ENCODE measurements around the gene TUBGCP6. TPM values are rescaled to one million over a fixed set of nuclear protein-coding genes. Genes with fewer than 3 reads are reported as not detected.

TUBGCP6 gene
- total RNA-seq, 1 experiment from 2014 or later: 31.3 TPM

DNA sequence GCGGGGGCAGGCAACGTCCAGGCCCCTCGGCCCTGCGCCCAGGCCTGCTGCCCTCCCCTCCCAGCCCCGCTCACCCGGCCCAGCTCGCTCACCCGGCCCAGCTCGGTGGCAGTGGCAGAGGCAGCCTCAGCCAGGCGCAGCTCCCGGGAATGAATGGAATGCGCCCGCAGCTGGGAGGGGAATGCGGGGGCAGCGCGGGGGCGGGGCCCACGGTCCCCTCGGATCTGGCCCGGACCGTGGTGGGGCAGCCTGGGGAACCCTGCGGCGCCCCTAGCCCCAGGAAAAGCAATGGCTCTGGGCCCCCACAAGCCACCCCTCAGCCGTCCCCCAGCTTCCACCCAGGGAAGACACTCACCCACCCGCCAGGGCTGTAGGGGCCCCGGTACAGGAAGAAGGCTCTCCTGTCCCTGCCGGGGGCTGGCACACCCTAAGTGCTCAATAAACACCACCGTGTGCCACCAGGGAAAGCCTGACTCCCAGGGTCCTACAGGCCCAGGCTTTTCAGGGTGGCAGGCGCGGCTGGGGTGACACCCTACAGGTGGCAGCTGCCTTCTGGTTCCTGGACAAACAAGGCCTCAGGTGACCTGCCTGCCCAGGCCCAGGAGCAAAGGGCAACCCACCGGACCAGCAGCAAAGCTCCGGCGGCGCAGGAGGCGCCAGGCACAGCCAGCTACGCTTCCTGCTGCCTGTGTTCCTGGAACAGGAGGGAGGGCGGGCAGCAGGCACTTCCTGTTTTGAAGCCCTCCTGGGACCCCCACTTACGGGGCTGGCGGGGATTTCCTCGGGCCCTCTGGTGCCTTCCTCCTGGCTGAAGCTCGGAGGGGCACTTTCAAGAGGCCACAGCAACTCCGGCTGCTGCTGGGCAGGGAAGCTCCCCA, 48.9 kb upstream of the TUBGCP6 start:
- no peak for DNase-seq (ENCODE audit: low read depth, low spot score)
- intact Hi-C loops (cut with micrococcal nuclease; ENCODE audit: unreplicated experiment) (no loop called here), in situ Hi-C loops (cut with HindIII; ENCODE audit: low pct_unique_long_range_greater_than_20kb, low sequenced_read_pairs) (no loop called here)
- peak overlapping the region; percentile 87 for H3K27ac ChIP-seq (ENCODE audit: low read length)
- BruUV-seq (replicated peaks): no TSS peak
- ChIA-PET CTCF (interaction anchor here (0.6 to 0.8 kb wide), 2 partner anchors 18 to 73 kb away, joined by 4 to 5 read pairs; no protein-coding TSS in a partner anchor), POLR2A (interaction anchor here (0.6 to 1.1 kb wide), 3 partner anchors 11 to 35 kb away, joined by 3 to 7 read pairs (median 5); no protein-coding TSS in a partner anchor)
- no peaks in the 10 kb centered on the region for H3K9me3 ChIP-seq (ENCODE audit: control insufficient read depth, insufficient read depth, low read depth, low read length)
- no peaks in the 10 kb centered on the region; the same call in 1 of the 2 replicates for H3K36me3 ChIP-seq (ENCODE audit: control insufficient read depth, insufficient read depth, low read length)
- no peaks in the 10 kb centered on the region for H3K27me3 ChIP-seq (ENCODE audit: control insufficient read depth, insufficient read depth, low read length)
- TF ChIP-seq SIN3A (IDR thresholded peaks at IDR 0.05; ENCODE audit: borderline replicate concordance, insufficient read depth, low read depth, low read length) (0 out of 2 replicates have a peak, but pooled peaks have one; percentile 49), CTCF (IDR thresholded peaks at IDR 0.05) (no peak), POLR2AphosphoS5 (IDR thresholded peaks at IDR 0.05; ENCODE audit: low read depth, low read length) (no peak), TCF7L2 (IDR thresholded peaks at IDR 0.05; ENCODE audit: low read depth, low read length) (no peak)
- TF ChIP-seq, protein P1, sequence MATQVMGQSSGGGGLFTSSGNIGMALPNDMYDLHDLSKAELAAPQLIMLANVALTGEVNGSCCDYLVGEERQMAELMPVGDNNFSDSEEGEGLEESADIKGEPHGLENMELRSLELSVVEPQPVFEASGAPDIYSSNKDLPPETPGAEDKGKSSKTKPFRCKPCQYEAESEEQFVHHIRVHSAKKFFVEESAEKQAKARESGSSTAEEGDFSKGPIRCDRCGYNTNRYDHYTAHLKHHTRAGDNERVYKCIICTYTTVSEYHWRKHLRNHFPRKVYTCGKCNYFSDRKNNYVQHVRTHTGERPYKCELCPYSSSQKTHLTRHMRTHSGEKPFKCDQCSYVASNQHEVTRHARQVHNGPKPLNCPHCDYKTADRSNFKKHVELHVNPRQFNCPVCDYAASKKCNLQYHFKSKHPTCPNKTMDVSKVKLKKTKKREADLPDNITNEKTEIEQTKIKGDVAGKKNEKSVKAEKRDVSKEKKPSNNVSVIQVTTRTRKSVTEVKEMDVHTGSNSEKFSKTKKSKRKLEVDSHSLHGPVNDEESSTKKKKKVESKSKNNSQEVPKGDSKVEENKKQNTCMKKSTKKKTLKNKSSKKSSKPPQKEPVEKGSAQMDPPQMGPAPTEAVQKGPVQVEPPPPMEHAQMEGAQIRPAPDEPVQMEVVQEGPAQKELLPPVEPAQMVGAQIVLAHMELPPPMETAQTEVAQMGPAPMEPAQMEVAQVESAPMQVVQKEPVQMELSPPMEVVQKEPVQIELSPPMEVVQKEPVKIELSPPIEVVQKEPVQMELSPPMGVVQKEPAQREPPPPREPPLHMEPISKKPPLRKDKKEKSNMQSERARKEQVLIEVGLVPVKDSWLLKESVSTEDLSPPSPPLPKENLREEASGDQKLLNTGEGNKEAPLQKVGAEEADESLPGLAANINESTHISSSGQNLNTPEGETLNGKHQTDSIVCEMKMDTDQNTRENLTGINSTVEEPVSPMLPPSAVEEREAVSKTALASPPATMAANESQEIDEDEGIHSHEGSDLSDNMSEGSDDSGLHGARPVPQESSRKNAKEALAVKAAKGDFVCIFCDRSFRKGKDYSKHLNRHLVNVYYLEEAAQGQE (IDR thresholded peaks at IDR 0.05; ENCODE audit: insufficient read depth in 1 of 2, low read depth in 2 of 2, low read length in 1 of 2): no peak
- H3K4me3 ChIP-seq (ENCODE audit: low read depth in 2 of 2, low read length in 2 of 2): peak overlapping the region; percentile 16; a peak in 3 of 4 replicates
- peaks cover 51% of the 10 kb centered on the region for H3K4me1 ChIP-seq (ENCODE audit: control insufficient read depth, insufficient read depth, low read length)
- peak; percentile 68 for ATAC-seq

DNA sequence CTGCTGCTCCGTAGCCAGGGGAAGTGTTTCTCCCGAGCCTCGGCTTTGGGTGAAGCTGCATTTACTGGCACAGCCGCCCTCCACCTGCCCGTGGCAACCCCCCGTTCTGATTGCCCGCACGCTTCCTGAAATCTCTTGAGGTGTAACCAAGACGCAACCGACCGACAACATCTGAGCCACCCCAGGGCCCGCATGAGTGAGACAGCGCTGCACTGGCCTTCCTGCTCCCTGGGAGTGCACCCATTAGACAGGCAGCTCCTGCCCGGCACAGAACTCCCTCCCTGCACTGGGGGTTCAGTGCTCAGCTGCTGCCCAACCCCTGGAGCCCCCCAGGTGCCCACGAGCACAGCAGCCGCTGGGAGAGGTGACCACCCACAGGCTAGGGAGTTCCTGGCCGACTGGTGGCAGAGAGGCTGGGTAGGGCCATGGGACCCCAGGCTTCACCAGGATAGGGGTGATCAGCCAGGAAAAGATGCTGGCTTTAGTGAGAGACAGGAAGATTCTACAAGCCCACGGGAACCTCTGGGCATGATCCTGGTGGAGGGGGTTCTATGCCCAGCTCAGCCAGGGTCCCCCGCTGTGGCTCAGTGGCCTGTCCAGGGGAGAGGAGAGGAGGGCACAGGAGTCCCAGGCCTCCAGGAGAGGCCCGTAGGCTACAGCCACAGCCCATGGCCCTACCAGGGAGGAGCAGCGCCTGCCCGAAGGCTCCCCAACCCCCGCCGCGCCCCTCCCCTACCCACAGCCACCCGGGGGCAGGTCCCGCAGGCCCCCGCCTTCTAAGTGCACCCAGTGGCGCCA, 48.0 kb upstream of the TUBGCP6 start:
- no TSS peak for BruUV-seq (replicated peaks)
- H3K4me3 ChIP-seq (ENCODE audit: low read depth in 2 of 2, low read length in 2 of 2): peak overlapping the region in 1 of 2 experiments; percentile 16; a peak in 2 of 4 replicates
- peak; percentile 25 for ATAC-seq
- TF ChIP-seq, protein P1 (IDR thresholded peaks at IDR 0.05; ENCODE audit: insufficient read depth in 1 of 2, low read depth in 2 of 2, low read length in 1 of 2): no peak
- TF ChIP-seq SIN3A (IDR thresholded peaks at IDR 0.05; ENCODE audit: borderline replicate concordance, insufficient read depth, low read depth, low read length): no peak
- ChIA-PET CTCF (no interaction called here), POLR2A (interaction anchor here (0.6 kb wide), 1 partner anchor 12 kb away, joined by 5 read pairs; no protein-coding TSS in a partner anchor)
- DNase-seq (ENCODE audit: low read depth, low spot score): no peak
- intact Hi-C loops (cut with micrococcal nuclease; ENCODE audit: unreplicated experiment): no loop called here
- H3K4me1 ChIP-seq (ENCODE audit: control insufficient read depth, insufficient read depth, low read length): peaks cover 43% of the 10 kb centered on the region
- in situ Hi-C loops (cut with HindIII; ENCODE audit: low pct_unique_long_range_greater_than_20kb, low sequenced_read_pairs): no loop called here
- H3K27ac ChIP-seq (ENCODE audit: low read length): peak overlapping the region; percentile 81
- no peaks in the 10 kb centered on the region for H3K9me3 ChIP-seq (ENCODE audit: control insufficient read depth, insufficient read depth, low read depth, low read length)
- H3K36me3 ChIP-seq (ENCODE audit: control insufficient read depth, insufficient read depth, low read length): no peaks in the 10 kb centered on the region; the same call in 1 of the 2 replicates
- H3K27me3 ChIP-seq (ENCODE audit: control insufficient read depth, insufficient read depth, low read length): no peaks in the 10 kb centered on the region
